Spleen (tissue), 11 donors: ENCODE measurements around the gene LCT. TPM values are rescaled to one million over a fixed set of nuclear protein-coding genes. Genes with fewer than 3 reads are reported as not detected.

Source experiments
- DNase-seq: peaks from one replicate; pipeline ENCODE4 v3.0.0-alpha.2; 2020
- H3K27ac ChIP-seq, 8 donors: fragments of 200-600 bp; sonication (generic) in 7 of 8; 1 replicate in 4 of 8; 2 replicates in 4 of 8; pipeline versions ENCODE4 v1.5.0 to v1.8.0; 2016 to 2021; ENCODE audit warnings: inconsistent platforms in 4 of 8, mild to moderate bottlenecking in 4 of 8, moderate library complexity in 1 of 8
- H3K27me3 ChIP-seq, 7 donors: fragments of 200-600 bp; sonication (generic) in 6 of 7; replicated peaks in 1 of 7; 1 replicate in 4 of 7; 2 replicates in 3 of 7; pipeline versions ENCODE4 v1.5.0 to v1.8.0; 2016 to 2021; ENCODE audit warnings: inconsistent platforms in 3 of 7, mild to moderate bottlenecking in 1 of 7
- H3K36me3 ChIP-seq, 6 donors: fragments of 200-600 bp; sonication (generic) in 5 of 6; 1 replicate in 4 of 6; 2 replicates in 2 of 6; pipeline versions ENCODE4 v1.5.0 to v1.8.0; 2016 to 2021; ENCODE audit warnings: inconsistent platforms in 2 of 6
- H3K4me1 ChIP-seq, 6 donors: fragments of 200-600 bp; sonication (generic) in 5 of 6; 1 replicate in 3 of 6; 2 replicates in 3 of 6; pipeline versions ENCODE4 v1.5.0 to v1.8.0; 2016 to 2021; ENCODE audit warnings: inconsistent platforms in 3 of 6
- H3K4me3 ChIP-seq, 8 donors: fragments of 200-600 bp; sonication (generic) in 7 of 8; 1 replicate in 4 of 8; 2 replicates in 4 of 8; pipeline versions ENCODE4 v1.5.0 to v1.8.0; 2016 to 2021; ENCODE audit warnings: inconsistent platforms in 4 of 8, mild to moderate bottlenecking in 4 of 8, moderate library complexity in 2 of 8
- H3K9me3 ChIP-seq, 8 donors: fragments of 200-600 bp; sonication (generic) in 7 of 8; 1 replicate in 4 of 8; 2 replicates in 4 of 8; pipeline versions ENCODE4 v1.5.0 to v1.8.0; 2016 to 2021; ENCODE audit warnings: inconsistent platforms in 4 of 8
- POLR2A ChIP-seq, 3 donors: fragments of 450-650 bp; IDR thresholded peaks; one replicate each; pipeline ENCODE4 v1.5.1; 2017; ENCODE audit warnings: antibody characterized with exemption in 3 of 3, mild to moderate bottlenecking in 1 of 3
- POLR2AphosphoS5 ChIP-seq, 3 donors: sonication (generic); formaldehyde crosslinking; IDR thresholded peaks; one replicate each; pipeline ENCODE4 v1.5.1; 2017; ENCODE audit warnings: antibody characterized with exemption in 3 of 3
- WGBS, 5 donors: extraction: QIAGEN DNeasy Blood & Tissue Kit in 3 of 5; methylation state at CpG; one replicate each; pipeline versions ENCODE4 v1.1.5 to v1.1.7; 2013 to 2018; 5-methylcytosine and 5-hydroxymethylcytosine counted together
- intact Hi-C: fragments of 100-400 bp; cut with DNase I; formaldehyde crosslinking; loops from one replicate; pipeline ENCODE4 v1.15.0; 2023; ENCODE audit warnings: low total_unique reads
- polyA plus RNA-seq, 3 donors: library from polyadenylated mRNA; stranded (reverse); fragments of 200-250 nt; gene quantifications; one replicate each; pipeline ENCODE4 v1.2.1, GENCODE V29; 2013
- total RNA-seq, 7 donors: library from RNA; depleted of rRNA in 3 of 7; stranded (reverse); fragments of >200 nt in 3 of 7; fragmentation: NEBNext Ultra II Directional in 4 of 7; extraction: Animal tissue kit (Norgen Biotek cat#: 25700) in 4 of 7; gene quantifications; one replicate each; pipeline versions ENCODE4 v1.1.0 to v1.2.1, GENCODE V29; 2016 to 2021
- TF ChIP-seq, protein P1 (sequence below), 11 experiments: fragments of 200-600 bp in 7 of 11; fragments of 450-650 bp in 4 of 11; sonication (generic) in 4 of 11; IDR thresholded peaks in 8 of 11; conservative IDR thresholded peaks in 3 of 11; 1 replicate in 7 of 11; 2 replicates in 4 of 11; pipeline versions ENCODE4 v1.4.0 to v1.8.0; 2016 to 2021; ENCODE audit warnings: antibody characterized with exemption in 11 of 11, inconsistent platforms in 4 of 11, mild to moderate bottlenecking in 1 of 11
- donor health status: healthy with polysubstance abuse.
- donor health status: DM: no; HTN: no; CAD: no; lungs with moderate emphysema.
- donor health status: DM: no; HTN: no; CAD: no.
- donor health status: Bipolar disorder and iron deficiency.
- donor health status: healthy.
- donor health status: DM: no; HTN: no; CAD: no.
- donor health status: DM: yes; HTN: yes; CAD: no.

Gene LCT
- total and polyA plus RNA-seq, 10 donors: 0.02 to 0.19 (median 0.06) TPM; not detected in 3

DNA sequence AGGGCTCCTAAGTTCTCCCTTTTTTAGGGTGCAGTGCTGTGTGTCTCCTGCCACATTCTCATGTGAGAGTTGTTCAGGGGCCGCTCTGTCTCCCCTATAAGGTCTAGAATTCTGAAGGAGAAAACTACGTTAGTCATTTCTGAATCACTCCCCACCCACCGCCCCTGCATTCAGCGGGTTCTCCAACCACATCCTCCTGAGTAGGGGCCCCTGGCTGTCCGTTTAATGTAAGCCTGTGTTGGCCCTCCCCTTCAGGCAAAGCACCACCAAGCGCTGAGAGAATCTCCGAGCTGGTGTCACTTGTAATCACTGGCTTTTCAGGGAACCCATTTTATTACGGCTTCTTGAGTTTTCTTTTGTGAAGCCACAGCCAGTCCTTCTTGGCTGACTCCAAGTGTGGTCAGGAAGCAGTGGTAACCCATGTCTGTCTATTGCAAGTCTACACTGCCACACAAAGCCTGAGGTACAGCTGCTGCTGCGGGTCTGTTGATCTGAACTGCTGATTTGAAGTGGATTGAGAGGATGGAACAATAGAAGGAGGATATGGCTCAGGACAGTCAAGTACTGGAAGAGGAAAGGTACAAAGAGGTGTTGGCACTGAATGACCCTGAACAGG is 16.9 kb downstream of the LCT start:
- H3K4me3 ChIP-seq: no peak overlapping the region
- intact Hi-C loops: no loop called here

DNA sequence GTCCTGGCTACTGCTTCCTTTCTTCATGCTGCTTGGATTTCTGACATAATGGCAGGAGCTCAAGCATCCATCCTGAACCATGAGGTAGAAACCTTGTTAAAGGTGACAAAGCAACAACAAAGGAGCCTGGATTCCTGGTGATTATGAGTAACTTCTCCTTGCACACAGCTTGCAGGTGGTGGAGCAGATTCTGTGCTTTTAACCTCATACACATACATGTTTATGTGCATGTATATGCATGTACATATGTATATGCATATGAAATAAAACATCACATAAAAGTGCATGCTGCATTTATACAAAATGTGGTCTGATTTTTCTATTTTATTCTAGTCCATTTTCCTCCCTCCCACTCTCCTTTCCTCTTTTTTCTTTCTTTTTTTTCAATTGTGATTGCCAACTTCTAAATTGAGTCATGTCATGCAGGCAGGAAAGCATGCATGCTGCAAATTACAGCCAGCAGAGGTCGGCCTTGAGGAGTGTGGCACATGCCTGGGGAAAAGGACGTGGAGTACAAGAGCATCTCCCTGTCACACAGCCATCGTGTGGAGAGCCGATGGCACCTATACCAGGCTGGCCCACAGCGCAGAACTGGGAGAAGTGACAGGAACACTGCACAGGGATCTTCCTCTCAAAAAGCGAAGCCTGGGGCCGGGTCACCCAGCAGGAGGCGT is 17.9 kb downstream of the LCT start:
- DNase-seq: no peak
- Histone ChIP-seq H3K27me3 (peaks cover 0 to 3% (median 0%) of the 10 kb centered on the region in 7 donors), H3K27ac (no peak overlapping the region), H3K9me3 (peaks cover 3 to 16% (median 13%) of the 10 kb centered on the region in 8 donors), H3K4me3 (no peak overlapping the region), H3K4me1 (peaks cover 0 to 11% (median 0%) of the 10 kb centered on the region in 6 donors), H3K36me3 (no peaks in the 10 kb centered on the region)
- intact Hi-C loops: no loop called here
- WGBS, 5 donors: 72 to 81% (median 76%) methylated on average over 8 of the region's 8 CpGs
- TF ChIP-seq, protein P1, sequence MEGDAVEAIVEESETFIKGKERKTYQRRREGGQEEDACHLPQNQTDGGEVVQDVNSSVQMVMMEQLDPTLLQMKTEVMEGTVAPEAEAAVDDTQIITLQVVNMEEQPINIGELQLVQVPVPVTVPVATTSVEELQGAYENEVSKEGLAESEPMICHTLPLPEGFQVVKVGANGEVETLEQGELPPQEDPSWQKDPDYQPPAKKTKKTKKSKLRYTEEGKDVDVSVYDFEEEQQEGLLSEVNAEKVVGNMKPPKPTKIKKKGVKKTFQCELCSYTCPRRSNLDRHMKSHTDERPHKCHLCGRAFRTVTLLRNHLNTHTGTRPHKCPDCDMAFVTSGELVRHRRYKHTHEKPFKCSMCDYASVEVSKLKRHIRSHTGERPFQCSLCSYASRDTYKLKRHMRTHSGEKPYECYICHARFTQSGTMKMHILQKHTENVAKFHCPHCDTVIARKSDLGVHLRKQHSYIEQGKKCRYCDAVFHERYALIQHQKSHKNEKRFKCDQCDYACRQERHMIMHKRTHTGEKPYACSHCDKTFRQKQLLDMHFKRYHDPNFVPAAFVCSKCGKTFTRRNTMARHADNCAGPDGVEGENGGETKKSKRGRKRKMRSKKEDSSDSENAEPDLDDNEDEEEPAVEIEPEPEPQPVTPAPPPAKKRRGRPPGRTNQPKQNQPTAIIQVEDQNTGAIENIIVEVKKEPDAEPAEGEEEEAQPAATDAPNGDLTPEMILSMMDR (IDR thresholded peaks at IDR 0.05 in 8 of 11, conservative IDR thresholded peaks at IDR 0.05 in 3 of 11): no peak
- TF ChIP-seq POLR2AphosphoS5 (IDR thresholded peaks at IDR 0.05) (no peak), POLR2A (IDR thresholded peaks at IDR 0.05) (no peak)

More for the DNA sequence above, 16.9 kb downstream of the LCT start:
- Histone ChIP-seq H3K4me1 (peaks cover 0 to 11% (median 0%) of the 10 kb centered on the region in 6 donors), H3K27ac (no peak overlapping the region), H3K9me3 (peaks cover 3 to 16% (median 13%) of the 10 kb centered on the region in 8 donors), H3K36me3 (no peaks in the 10 kb centered on the region), H3K27me3 (peaks cover 0 to 3% (median 0%) of the 10 kb centered on the region in 7 donors)
- 9 to 21% (median 20%) methylated on average over 9 of the region's 9 CpGs for WGBS, 5 donors
- DNase-seq: no peak
- TF ChIP-seq, protein P1 (IDR thresholded peaks at IDR 0.05 in 8 of 11, conservative IDR thresholded peaks at IDR 0.05 in 3 of 11): no peak
- no peak for TF ChIP-seq POLR2A (IDR thresholded peaks at IDR 0.05)
- TF ChIP-seq POLR2AphosphoS5 (IDR thresholded peaks at IDR 0.05): no peak

GRCh38 chr2:135817951-135818350 is 19.0 kb downstream of the LCT start:
- intact Hi-C loops: no loop called here
- Histone ChIP-seq H3K27me3 (peaks cover 0 to 3% (median 0%) of the 10 kb centered on the region in 7 donors), H3K4me1 (peaks cover 0 to 11% (median 0%) of the 10 kb centered on the region in 6 donors), H3K4me3 (no peak overlapping the region), H3K27ac (no peak overlapping the region), H3K9me3 (peaks cover 2 to 8% (median 7%) of the 10 kb centered on the region in 8 donors), H3K36me3 (no peaks in the 10 kb centered on the region)
- DNase-seq: no peak
- 67 to 79% (median 74%) methylated on average over 4 of the region's 4 CpGs for WGBS, 5 donors
- TF ChIP-seq POLR2A (IDR thresholded peaks at IDR 0.05) (no peak), POLR2AphosphoS5 (IDR thresholded peaks at IDR 0.05) (no peak)
- TF ChIP-seq, protein P1 (IDR thresholded peaks at IDR 0.05 in 8 of 11, conservative IDR thresholded peaks at IDR 0.05 in 3 of 11): no peak

DNA sequence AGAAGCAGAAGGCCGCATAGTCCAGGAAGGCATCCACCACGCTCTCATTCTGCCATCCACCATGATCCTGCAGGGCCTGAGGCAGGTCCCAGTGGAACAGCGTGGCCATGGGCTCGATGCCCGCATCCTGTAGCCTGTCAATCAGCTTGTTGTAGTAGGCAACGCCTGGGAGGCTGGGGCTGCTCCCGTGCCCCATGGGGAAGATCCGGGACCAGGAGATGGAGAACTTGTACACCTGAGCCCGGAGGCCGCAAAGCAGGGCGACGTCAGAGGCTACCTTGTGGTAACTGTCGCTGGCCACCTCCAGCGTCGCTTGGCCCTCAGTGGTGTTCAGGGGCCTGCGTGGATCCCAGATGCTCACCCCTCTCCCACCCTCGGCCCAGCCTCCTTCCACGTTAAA is 19.5 kb downstream of the LCT start:
- intact Hi-C loops: no loop called here
- H3K27me3 ChIP-seq: peaks cover 0 to 3% (median 0%) of the 10 kb centered on the region in 7 donors
- no peak for DNase-seq
- no peak overlapping the region for H3K4me3 ChIP-seq
- no peak overlapping the region for H3K27ac ChIP-seq
- H3K9me3 ChIP-seq: peaks cover 0 to 3% (median 2%) of the 10 kb centered on the region in 8 donors
- WGBS, 5 donors: 86 to 93% (median 90%) methylated on average over 3 to 18 of the region's 18 CpGs
- peaks cover 0 to 11% (median 0%) of the 10 kb centered on the region in 6 donors for H3K4me1 ChIP-seq
- TF ChIP-seq POLR2AphosphoS5 (IDR thresholded peaks at IDR 0.05): no peak
- no peak for TF ChIP-seq POLR2A (IDR thresholded peaks at IDR 0.05)
- TF ChIP-seq, protein P1 (IDR thresholded peaks at IDR 0.05 in 8 of 11, conservative IDR thresholded peaks at IDR 0.05 in 3 of 11): no peak
- H3K36me3 ChIP-seq: no peaks in the 10 kb centered on the region
